Activated gamma-delta T cell (primary cell): ENCODE results near the gene RTCA.
"Not testable (repeated sequence)": the region's sequence is repeated elsewhere in the genome, so short reads cannot be mapped to it uniquely, and the experiment has no call there.

ENCODE experiments used
- DNase-seq: peaks from one replicate; lab custom pipeline; 2025; lab: John Stamatoyannopoulos, UW

The RTCA gene

DNA sequence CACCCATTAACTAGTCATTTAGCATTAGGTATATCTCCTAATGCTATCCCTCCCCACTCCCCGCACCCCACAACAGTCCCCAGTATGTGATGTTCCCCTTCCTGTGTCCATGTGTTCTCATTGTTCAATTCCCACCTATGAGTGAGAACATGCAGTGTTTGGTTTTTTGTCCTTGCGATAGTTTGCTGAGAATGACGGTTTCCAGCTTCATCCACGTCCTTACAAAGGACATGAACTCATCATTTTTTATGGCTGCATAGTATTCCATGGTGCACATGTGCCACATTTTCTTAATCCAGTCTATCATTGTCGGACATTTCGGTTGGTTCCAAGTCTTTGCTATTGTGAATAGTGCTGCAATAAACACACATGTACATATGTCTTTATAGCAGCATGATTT is 7.6 kb upstream of the RTCA start:
- not testable (repeated sequence) for DNase-seq

DNA sequence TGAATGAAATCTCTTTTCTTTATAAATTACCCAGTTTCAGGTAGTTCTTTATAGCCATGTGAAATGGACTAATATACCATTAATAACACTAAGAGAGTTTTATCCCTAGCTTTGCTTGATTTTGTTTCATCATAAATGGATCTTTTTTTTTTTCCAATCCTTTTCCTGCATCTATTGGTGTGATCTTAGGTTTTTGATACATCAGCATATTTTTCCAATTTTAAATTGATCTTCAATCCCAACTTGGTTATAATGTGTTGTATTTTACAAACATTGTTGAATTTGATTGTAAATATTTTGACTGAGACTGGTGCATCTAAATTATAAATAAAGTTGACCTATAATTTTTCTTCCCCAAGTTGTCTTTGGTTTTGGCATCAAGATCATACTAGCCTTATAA is 4.3 kb upstream of the RTCA start:
- no peak for DNase-seq

DNA sequence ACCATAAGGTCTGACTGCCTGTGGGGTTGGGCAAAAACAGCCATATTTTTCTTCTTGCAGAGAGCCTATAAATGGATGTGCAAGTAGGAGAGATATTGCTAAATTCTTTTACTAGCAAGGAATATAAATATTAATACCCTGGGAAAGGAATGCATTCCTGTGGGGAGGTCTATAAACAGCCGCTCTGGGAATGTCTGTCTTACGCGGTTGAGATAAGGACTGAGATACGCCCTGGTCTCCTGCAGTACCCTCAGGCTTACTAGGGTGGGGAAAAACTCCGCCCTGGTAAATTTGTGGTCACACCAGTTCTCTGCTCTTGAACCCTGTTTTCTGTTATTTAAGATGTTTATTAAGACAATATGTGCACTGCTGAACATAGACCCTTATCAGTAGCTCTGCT is 1.9 kb upstream of the RTCA start:
- DNase-seq: not testable (repeated sequence)

DNA sequence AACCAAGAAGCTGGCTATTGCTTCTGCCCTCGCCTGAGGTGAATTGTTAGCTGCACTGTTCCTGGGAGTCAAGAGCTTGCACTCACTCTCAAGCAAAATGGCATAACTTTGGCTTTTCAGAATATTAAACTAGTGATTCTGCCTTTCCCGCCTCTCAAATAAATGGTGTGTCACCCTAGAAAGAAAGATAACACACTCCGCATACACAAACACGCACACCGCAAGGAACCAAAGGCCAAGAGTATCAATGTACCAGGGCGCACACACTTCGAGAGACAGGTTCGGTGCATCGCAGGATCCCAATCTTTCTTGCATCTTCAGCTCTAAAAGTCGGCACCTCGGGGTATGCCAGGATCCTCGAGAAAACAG is 470 bp upstream of the RTCA start:
- DNase-seq: no peak

DNA sequence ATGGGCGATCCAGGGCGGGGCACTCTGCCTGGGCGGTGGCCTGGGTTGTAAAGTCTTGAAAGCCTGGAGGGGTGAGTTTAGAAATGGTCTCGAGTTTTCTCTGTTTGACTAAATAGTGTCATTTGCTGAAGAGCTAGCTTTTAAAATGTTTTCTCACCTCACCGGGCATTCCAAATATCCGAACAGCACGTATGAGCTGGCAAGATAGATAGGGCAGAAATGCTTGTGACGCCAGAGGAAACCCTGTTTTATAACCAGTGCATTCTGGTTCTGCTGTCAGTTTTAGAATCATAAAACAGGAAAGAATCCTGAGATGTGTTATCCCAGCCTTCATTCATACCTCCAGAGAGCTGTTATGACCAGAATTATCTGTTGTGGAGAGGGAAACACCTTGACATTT is 725 bp downstream of the RTCA start:
- DNase-seq: no peak

DNA sequence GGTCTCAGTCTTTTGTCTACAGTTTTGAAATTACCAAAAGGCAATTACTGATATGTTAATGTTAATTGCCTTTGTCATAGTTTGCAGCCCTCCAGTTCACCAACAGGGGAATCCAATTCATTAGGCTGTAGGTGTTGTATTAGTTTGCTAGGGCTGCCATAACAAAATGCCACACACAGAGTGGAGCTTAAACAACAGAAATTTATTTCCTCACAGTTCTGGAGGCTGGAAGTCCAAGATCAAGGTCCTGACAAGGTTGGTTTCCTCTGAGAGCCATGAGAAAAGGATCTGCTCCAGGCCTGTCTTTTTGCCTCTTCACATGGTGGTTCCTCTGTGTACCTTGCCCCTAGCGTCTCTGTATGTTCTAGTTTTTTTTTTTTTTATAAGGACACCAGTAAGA is 1.3 kb downstream of the RTCA start:
- DNase-seq: no peak

DNA sequence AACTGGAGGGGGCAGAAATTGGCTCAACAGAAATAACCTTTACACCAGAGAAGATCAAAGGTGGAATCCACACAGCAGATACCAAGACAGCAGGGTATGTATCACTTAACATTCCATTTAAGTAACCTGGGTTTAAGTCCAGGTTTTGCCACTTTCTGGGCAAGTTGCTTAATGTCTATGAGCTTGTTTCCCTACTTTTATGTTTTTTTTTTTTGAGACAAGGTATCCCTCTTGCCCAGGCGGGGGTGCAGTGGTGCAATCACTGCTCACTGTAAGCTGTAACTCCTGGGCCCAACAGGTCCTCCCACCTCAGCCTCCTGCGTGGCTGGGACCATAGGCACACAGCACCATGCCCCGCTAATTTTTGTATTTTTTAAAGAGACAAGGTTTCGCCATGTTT is 2.2 kb downstream of the RTCA start:
- no peak for DNase-seq

DNA sequence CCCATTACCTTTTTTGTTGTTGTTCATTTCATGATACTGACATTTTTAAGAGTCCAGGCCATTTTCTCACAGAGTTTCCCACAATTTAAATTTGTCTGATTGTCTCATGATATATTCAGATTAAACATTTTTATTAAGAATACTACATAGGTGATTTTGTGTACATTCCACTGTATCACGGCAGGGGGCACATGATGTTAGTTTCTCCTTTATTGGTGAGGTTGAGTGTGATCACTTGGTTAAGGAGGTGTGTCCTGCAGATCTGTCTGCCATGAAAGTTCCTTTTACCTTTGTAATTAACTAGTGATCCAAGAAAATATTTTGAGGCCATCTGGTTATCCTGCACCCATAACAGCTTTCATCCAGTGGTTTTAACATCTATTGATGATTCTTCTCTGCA is 11.8 kb downstream of the RTCA start:
- DNase-seq: no peak

DNA sequence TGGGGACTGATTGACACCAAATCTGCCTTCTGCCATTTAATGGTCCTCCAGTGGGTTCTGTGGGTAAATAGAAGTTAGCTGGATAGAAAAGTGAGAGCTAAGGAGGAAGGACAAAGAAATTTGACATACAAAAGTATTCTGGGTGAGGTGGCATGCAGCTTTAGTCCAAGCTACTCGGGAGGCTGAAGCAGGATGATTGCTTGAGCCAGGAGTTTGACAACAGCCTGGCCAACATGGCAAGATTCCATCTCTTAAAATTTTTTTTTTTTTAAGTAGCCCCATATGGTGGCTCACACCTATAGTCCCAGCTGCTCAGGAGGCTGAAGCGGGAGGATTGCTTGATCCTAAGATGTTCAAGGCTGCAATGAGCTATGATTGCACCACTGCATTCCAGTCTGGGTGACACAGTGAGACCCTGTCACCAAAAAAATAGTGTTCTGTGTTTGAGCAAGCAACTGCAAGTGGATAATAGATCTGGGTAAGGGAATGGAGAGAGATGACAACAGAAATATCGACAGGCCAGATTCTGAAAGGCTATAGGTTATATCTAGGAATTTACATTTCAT is 13.4 kb downstream of the RTCA start:
- DNase-seq: no peak

DNA sequence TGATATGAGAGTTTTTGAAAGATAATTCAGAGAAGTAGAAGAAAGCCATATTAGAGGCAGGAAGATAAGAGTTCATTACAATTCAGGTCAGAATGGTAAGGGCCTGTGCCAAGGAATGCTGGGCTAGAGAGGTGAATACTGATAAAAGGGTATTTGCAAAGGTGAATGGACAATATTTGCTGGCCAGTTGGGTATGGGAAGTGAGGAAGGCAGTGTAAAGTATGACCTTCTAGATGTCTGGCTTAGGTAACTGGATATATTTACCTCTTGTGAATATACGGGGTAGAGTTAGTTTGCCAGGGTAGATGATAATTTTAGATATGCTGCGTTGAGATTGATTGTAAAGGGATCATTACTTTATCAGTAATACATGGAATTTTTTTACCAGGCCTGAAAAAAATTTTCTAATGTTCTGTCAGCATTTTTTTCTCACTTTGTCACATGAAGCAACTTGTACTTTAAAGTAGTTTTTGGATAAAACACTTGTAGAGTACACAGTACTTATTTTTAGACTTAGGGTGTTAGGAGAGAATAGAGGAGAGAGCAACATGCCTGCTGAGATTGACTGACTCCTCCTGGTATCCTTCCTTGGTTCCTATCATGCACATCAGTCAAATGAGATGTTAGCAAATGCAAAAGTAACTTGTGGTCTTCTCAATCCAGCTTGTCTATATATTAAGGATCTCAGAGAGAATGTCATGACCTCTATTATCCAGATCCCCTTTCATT is 14.1 kb downstream of the RTCA start:
- no peak for DNase-seq

DNA sequence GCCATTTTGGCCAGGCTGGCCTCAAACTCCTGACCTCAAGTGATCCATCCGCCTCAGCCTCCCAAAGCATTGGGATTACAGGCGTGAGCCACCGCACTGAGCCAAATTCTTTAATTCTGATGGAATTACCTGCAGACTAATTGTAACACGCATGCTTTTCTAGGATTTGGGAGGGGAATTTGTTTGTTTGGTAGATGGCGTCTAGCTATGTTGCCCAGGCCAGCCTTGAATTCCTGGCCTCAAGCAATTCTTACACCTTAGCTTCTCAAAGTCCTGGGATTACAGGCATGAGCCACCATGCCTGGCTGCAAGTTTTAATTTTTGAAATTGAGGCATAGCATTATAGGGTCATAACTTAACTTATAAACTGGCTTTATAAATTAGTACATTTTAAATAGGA is 18.6 kb downstream of the RTCA start:
- no peak for DNase-seq

DNA sequence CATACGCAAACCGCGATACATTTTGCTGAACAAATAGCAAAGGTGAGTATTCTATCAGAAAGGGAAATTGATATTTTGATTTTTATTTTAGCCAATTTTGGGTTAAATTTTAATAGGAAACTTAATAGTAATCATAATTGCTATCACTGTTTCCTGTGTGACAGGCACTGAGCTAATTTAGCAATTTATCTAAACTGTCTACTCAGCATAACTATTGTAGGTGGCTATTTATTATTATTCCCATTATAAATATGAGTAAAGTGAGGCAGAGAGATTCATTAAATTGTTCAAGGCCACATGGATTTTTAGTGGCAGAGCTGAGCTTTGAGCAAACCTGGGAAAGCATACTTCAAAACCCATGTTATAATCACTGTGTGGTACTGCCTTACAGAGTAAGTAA is 21.1 kb downstream of the RTCA start:
- no peak for DNase-seq

DNA sequence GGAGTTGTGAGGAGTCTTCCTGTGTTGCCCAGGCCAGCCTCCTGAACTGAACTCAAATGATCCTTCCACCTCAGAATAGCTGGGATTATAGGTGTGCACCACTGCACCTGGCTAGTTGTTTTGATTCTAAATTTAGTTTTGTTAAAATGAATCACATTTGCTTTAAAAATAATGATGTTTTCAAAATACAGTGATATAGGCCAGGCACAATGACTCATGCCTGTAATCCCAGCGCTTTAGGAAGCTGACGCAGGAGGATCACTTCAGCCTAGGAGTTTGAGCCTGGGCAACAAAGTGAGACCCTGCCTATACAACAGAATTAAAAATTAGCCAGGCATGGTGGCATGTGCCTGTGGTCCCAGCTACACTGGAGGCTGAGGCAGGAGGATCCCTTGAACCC is 24.3 kb downstream of the RTCA start:
- DNase-seq: no peak

DNA sequence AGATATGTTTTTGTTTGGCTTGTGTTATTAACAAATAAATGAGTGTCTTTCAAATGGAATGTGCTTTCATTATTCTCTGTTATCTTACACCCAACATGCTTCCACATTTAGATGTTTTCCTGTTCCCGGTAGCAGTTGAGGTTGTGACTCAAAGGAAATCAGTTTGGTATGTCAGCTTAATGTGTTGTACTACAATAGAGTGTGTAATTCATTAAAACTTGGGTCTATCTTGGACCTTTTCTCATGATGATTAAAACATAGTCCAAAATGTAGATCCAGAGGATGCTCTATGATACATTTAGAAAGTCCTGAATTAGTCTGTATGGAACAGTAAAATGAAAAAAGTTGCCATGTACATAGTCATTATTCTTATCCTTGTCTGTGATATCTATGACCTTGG is 26.7 kb downstream of the RTCA start:
- no peak for DNase-seq

DNA sequence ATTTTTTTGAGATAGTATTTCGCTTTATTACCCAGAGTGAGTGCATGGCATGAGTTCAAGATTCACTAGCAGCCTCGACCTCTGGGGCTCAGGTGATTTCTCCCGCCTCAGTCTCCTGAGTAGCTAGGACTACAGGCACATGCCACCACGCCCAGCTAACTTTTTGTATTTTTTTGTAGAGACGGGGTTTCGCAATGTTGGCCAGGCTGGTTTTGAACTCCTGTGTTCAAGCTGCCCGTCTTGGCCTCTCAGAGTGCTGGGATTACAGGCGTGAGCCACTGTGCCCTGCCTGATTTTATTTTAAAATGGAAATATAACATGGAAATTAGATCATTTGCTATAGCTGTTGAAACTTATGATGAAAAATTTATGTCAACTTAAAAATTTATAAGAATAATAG is 30.1 kb downstream of the RTCA start:
- DNase-seq: no peak

DNA sequence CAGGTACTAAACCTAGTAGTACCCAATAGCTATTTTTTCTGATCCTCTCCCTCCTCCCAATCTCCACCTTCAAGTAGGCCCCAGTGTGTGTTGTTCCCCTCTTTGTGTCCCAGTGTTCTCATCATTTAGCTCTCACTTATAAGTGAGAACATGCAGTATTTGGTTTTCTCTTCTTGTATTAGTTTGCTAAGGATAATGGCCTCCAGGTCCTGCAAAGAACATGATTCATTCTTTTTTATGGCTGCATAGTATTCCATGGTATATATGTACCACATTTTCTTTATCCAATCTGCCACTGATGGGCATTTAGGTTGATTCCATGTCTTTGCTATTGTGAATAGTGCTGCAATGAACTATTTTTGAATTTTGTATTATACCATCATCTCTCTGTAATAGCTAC is 31.0 kb downstream of the RTCA start:
- not testable (repeated sequence) for DNase-seq

DNA sequence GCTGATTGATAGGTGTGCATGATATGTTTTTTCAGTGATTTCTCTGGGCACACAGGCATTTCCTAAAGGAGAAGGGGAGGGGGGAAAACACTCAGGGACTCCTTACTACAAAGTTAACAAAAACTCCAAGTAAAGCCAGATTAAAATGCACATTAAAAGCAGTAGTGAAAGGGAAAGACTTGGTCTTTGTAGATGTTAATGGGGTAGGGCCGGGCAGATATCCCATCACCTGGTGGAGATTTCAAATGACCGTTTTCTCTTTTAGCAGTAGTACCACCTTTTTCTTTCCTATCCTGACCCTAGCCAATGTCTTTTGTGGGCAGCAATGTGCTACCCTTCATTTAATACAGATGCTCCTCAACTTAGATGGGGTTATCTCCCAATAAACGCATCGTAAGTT is 32.5 kb downstream of the RTCA start:
- no peak for DNase-seq

DNA sequence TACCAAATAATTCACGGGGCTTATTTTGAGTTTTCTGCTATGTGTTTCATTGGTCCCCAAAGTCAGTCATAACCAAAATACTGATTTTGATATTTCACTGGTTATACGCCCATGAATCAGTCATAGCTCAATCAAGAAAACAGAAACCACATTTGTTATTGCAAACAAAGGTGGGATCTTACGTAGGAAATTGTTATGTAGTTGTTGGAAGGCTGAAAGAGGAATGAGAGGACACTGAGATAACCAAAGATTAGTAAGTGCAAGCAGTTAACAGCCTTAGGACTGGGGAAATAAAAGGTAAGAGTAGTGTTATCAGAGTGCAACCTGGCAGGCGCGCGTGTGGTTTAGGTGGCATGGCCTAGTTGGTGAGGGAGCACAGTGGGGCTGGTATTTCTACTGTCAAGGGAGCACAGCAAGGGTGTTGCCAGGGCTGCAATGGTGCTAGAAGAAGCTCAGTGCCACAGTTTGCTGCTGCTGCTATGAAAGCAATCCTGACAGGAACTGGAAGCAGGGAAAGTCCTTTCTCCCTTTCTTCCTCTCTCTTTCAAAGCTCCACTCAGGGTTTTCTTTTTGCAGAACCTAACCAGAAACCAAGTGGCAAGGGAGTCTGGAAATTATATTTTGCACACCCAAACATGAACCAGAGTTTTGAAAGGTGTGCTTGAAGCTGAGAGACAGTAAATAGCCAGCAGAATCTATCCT is 33.7 kb downstream of the RTCA start:
- no peak for DNase-seq

DNA sequence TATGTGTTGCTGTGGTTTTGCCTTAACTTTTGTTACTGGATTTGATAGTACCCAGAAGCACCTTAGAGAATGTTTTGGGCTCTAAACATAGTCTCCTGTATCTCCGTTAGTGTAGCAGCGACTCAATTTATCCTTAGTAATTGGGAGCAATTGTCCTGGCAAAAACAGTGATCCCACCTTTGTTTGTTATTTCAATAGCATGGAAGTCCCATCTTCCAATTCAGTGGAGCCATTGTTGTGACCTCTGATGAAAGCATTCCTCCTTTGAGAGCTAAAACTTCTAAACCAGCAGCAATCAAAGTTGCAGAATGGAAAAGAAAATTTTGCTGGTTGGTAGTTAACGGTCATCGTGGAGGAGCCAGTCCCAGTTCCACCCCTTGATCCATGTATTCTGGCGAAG is 34.7 kb downstream of the RTCA start:
- DNase-seq: no peak

DNA sequence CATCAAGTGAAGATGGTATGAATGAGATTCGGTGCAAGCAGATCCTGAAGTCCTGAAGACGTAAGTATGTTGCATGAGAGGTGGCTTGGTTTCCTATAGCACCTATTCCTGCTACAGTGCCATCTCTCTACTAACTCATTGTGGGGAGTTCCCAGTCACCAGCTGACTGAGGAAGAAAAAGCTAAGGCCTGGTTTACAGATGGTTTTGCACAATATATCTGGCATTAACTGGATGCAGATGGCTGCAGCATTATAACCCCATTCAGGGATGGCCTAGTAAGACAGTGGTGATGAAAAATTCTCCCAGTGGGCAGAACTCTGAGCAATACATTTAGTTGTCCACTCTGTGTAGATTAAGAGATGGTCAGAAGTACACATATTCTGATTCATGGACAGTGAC is 36.7 kb downstream of the RTCA start:
- no peak for DNase-seq

DNA sequence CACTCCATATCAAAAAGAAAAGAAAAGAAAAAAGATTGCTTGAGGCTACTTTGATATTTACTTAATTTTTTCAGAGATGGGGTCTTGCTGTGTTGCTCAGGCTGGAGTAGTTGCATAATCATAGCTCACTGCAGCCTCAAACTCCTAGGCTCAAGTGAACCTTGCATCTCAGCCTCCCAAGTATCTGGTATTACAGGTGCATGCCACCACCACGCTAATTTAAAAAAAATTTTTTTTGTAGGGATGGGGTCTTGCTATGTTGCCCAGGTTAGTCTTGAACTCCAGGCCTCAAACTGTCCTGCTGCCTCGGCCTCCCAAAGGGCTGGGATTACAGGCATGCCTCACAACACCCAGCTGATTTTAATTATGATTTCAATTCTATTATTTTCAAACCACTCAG is 38.2 kb downstream of the RTCA start:
- no peak for DNase-seq

DNA sequence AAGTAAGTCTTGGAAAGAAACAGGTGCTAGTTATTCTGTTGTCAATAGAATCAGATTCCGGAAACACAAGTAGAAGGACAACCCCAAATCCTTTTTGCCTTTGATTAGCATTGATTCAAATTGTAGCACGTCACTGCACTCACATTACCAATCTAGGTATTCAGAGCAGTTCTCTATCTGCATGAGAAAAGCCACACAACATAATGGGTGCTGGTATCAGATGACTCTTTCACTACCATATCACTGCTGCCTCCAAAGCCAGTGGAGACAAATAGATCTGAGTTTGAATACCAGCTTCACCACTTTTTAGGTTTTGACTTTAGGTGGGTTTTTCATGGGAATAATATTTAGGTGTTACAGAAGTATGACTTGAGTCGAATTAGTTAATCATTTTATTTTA is 38.9 kb downstream of the RTCA start:
- DNase-seq: no peak

DNA sequence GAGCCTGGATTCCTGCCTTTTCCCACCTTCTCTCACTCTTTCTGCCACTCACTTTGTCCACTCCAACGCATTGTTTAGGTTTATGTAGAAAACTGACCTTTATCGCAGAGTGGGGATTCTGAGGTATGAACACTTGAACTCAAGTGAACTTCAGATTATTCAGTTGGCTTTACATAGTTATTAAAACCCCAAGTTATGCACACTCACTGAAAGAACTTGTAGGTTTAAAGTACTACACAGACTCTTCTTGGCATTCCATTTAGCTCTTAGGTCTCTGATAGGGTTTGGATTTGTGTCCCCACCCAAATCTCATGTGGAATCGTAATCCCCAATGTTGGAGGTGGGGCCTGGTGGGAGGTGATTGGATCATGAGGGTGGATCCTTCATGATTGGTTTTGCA is 39.9 kb downstream of the RTCA start:
- DNase-seq: no peak
